ENCODE results near the gene SCUBE3.

Gene SCUBE3

DNA sequence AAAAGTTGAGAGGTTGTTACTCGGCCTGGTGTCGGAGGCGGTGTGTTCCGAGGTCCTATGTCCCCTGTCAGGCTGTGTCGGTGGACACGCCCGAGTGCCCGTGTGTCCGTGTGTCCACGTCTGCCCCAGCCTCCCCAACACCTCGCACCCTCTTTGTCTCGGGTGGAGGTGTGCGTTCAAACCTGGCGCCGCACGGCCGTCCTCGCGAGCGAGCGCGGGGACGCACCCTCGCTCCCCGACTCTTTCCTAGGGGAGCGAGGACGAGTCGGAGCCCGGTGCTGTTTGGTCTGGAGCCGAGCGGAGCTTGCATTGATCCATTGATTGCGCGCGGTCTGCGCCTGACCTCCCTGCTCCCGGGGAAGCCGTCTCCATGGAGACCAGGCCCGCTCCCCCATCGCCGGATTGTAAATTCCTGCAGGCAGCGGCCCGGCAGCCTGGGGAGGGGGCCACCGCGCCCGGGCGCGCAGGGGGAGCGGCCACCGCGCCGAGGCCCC is 411 bp upstream of the SCUBE3 start:
- DNase-seq (ENCODE audit: low read depth), result no peak

DNA sequence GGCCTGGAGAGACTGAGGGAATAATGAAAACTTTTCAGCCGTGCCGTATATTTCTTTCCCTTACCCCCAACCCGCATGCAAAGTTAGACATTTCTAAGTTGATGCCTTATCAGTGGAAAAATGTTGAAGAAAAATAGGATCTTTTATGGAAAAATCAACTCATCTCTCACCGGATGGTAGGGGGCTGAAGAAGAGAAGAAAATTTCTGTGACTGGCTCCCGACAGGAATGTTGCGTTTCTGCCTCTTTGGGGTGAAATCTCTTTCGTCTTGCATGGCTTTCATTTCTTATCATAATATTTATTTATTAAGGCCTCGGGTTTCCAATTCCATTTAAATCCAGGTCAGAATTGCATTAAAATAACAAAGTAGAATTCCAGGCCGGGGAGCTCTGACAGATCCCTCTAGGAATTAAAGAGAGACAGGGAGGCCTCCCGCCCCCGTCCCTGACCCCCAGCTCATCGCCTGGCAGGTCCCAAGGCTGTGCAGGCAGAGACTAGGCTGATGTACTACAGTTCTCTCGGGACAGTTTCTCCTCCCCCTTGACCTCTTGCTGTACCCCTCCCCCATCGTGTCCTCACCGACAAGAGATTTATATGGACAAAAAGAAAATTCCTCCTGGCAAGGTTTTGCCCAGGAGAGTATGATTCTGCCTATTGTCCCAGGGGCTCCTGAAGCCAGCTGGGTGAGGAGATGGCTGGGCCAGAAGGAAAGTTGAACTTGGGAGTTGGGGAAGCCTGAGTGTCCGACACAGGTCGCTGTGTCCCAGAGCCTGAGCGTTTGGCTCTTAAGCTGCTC is 1.3 kb downstream of the SCUBE3 start:
- no peak for DNase-seq (ENCODE audit: low read depth)

DNA sequence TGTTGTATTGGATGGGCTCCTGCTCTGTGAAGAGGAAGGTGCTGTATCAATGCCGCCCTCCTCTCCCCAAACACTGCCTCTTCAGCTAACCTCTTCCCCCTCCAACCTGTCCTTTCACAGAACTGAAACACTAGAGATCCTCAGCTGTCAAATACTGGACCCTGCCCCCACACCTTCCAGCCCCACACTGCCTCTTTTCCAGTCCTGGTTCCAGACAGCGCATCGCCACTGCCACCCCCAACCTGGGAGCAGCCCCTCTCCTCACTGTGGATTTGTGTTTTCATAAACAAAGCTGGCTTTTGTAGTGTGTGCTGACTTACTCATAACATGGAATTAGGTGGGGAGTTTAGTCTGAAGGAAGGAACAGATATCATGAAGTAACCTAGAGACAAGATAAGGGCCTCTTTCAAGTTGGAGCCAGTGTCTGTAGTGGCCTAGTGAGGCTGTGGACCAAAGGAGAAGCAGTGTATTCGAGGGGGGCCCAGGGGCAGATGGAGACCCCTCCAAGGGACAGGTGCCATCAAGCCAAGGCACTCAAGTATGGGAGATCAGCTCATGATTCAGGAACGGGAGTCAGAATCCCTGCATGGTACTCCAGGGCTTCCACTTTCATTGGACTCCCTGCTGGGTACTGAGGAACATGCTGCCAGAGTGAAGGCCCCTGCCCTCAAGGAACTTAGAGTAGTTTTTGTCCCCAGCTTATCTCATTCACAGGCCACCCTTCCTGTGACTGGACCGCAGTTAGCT is 2.1 kb downstream of the SCUBE3 start:
- no peak for DNase-seq (ENCODE audit: low read depth)

DNA sequence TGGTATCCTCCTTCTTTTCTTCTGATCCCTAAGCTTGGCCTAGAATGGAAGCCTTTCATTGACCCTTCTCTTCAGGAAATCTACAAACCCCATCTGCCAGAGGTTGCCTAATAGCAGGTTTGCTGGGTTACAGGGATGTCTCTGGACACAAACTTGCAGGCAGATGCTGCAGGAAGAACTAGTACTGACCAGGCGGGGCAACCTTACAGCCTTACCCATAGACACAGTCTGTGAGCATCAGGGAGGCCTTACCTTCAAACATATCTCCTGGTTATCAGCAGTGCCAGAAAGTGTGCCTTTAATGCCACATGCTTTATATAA is 2.6 kb downstream of the SCUBE3 start:
- no peak for DNase-seq (ENCODE audit: low read depth)

DNA sequence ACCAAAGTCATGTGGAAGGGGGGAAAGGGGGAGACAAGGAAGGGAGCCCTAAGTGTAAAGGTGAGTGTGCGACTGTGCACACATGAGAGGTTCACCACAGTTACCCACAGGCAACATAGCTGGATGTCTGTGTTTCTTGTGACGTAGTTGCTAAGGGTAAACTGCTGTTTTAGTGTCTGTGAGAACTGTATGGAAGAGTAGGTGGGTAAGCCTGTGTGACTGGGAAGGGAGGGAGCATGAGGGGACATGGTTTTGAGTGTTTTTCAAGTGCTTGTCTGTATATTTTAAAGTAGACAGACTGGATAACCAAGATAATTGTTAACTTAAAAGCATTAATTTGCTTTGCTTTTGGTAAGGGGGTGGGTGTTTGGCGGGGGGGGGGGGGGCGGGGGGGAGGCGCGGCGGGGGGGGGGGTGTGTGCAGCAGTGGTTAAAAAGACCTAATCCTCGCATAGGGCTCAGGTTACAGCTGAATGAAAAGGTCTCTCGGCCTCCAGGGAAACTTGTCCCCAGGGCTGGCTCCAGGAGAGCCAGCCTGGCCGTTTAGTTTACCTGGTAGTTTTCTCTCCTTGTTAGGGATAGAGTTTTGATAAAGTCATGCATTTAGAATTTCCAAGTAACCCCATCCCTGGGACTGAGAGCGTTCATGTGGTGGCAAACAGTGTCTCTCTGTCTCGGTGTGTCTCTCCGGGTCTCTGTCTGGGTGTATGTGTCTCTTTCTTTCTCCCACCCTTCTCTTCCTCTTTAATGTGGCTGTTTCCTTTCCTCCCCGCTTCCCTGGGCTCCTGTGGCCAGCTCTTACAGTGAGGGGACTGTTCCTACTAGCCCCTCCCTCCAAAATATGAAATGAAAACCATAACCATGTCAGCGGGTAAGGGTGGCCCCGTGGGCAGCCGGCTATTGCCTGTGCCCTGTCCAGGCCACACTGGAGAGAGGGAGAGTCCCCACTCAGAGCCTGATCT is 3.4 kb downstream of the SCUBE3 start:
- DNase-seq (ENCODE audit: low read depth), result no peak

DNA sequence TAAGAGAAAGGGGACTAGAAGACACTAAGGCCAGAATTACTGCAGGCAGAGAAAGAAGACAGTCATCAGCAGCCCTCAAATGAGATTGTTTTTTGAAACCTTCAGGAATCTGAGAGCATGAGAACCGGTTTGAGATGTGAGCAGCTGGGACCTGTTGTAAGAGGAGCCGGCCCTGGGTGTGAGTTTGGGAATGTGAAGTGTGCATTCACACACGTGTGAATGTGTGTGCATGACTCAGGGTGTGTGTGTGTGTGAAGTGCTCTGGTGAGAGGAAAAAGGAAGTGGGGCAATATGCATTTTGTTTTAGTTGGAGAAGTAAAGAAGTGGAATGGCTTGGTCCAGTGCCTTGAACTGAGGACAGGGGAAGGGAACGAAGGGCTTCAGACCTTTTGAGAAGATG is 4.3 kb downstream of the SCUBE3 start:
- DNase-seq (ENCODE audit: low read depth), result no peak

DNA sequence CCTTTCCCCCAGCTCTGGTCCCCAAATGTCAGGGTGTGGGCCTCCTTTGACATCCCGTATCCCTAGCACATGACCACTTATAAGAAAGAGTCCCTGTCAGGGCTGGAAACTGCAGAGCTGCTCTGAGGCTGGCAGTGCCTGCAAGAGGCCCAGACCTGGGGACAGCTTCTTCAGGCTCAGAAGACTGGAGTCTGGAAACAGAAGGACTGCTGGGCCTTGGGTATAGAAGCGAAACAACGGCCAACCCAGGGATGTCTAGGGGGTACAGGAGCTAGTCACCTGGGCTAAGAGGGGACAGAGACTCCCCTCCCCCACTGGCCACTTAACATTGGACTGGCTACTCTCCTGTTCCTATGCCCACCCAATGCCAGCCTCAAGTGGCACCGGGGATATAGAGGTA is 4.7 kb downstream of the SCUBE3 start:
- no peak for DNase-seq (ENCODE audit: low read depth)

DNA sequence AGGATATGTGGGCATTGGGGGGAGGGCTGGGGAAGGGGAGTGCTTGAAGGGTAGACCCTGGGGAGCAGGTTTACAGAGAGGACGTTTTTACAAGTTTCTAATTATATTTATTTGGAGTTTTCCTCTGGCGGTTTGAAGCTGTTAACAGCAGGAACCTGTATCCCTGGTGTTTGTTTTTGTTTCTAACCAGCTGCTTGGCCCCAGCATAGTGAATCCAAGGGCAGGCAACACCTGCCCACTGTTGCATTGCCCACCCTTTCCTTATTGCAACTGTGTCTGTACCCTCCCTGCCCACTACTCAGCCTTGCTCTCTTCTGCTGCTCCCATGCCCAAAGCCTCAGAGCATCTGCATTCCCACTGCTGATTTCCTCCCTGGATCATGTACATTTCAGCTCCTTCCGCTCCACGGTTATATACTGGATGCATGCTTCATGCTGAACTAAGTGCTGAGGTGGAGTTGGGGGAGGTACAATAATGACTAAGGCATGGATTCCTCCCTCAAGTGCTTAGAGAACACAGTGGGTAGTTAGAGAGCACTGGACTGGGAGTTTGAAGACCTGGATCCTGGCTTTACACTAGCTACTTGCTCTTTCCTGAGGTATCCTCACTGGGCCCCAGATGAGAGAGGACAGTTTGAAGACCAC is 6.0 kb downstream of the SCUBE3 start:
- DNase-seq (ENCODE audit: low read depth), result no peak

DNA sequence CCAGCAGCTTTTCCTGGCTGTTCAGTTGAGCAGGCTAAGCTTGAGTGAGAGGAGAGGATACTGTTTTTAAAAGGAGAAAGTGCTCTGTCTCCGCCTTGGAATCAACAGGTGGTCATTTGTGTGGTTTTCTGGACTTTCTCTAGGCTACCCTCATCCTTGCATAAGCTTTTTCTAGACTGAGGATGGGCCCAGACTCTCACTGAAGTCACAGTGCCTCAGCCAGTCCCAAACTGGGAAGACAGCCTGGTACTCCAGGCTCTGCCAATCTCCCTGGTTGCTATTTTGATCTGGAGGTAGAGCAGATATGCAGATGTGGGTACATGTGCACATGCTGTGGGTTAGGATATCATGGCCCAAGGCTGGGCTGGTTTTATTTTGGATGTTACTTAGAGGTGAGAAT is 7.0 kb downstream of the SCUBE3 start:
- no peak for DNase-seq (ENCODE audit: low read depth)

DNA sequence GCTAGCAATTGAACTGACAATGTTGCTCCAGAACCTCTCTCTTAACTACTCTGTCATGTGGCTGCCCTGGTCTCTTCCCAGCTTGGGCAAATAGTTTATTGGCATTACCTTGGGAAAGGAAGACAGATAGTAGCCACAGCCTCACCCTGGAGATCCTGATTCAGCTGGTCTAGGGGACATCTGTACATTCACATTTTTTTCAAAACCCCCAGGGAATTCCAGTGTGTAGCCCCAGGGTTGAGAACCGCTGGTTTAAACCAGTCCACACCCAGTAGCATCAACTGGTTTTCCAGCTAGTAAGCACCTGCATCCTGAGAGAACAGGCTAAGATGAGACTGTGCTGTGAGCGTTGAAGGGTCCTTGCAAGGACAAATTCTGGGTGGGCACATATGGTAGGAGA is 9.6 kb downstream of the SCUBE3 start:
- no peak for DNase-seq (ENCODE audit: low read depth)

DNA sequence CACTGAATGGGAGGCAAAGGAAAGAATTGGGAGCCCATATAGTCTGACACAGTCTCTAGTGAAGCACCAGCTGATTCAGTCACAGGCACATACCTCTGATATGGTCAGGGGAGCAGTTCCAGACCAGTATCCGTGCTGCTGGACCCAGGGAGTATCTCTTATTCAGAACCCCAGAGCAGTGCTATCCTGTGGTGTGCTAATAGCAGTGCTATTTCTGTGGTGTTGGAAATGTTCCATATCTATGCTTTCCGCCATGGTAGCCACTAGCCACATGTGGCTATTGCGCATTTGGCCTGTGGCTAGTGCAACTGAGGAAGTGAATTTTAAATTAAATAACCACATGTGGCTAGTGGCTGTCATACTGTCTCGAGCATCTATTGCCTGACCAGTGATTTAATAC is 11.0 kb downstream of the SCUBE3 start:
- no peak for DNase-seq (ENCODE audit: low read depth)

DNA sequence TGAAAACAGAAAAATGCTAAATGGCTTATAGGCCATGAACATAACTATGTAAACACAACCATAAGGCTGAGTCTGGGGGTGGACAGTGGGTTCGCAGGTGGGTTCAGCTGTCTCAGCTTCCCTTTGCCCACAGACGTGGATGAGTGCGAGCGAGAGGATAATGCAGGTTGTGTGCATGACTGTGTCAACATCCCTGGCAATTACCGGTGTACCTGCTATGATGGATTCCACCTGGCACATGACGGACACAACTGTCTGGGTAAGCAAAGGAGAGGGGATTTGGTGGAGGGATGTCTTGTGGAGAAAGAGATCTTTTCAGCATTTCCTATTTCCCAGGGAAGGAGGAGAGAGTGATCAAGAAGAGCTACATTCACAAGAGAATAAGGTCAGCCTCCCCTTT is 14.7 kb downstream of the SCUBE3 start:
- DNase-seq (ENCODE audit: low read depth), result no peak

DNA sequence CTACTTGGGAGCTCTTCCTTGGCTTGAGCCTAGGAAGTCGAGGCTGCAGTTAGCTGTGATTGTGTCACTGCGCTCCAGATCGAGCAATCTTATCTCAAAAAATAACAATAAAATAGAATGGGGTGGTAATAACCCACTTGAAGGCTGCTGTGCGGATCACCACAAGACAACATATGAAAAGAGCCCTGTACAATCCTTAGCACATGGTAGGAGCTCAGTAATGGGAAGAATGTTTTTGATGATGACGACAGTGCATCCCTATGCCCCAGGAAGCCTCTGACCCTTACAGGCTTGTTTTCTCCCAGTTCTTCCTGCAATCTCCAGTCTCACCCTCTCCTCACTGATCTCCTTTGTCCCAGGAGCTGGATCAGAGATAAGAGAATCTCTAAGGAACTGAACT is 15.5 kb downstream of the SCUBE3 start:
- DNase-seq (ENCODE audit: low read depth), result no peak

DNA sequence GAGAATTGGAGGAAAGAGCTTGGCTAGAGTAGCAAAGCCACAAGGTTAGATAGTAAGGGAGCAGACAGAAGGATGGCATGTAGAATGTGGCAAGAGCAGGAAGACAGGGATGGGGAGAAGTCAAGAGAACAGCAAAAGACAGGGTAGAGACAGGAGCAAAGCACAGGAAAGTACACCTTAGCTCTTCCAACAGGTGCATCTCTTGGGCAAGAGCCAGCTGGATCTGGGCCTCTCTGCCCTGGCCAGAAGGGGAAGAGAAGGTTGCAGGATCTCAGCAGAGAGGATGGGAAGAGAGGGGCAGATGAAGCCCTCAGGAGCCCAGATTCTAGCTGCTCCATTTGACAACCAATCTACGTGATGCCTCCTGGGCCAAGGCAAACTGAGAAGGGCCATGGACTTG is 16.7 kb downstream of the SCUBE3 start:
- DNase-seq (ENCODE audit: low read depth), result no peak

DNA sequence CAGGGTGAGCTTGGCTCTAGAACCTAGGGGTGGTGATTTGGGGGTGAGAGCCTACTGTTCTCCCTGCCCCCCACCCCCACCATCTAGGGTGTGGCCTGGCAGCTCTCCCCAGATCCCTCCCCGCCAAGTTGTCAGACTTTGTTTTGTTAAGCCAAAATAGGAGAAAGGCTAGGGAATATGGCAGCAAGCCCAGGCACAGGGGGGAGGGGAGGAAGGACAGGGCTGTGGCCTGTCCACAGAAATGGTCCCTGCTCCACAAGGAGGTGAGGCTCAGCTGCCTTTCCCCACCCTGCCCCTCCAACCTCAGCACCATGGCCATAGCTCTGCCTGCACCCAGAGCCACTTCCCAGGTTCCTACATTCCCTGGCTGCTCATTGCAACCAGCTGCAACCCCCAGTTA is 17.2 kb downstream of the SCUBE3 start:
- no peak for DNase-seq (ENCODE audit: low read depth)

DNA sequence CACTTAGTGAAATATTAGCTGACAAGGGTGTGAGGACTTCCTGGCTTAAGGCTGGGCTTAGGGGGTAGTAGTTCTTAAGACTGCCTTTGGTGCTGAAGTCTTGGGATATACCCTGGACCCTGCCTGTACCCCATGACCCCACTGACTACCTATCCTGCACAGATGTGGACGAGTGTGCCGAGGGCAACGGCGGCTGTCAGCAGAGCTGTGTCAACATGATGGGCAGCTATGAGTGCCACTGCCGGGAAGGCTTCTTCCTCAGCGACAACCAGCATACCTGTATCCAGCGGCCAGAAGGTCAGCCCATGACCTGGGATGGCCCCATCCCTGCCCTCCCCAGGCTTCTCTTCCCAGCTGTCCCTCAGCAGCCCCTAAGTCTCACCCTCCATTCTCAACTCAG is 17.8 kb downstream of the SCUBE3 start:
- no peak for DNase-seq (ENCODE audit: low read depth)

DNA sequence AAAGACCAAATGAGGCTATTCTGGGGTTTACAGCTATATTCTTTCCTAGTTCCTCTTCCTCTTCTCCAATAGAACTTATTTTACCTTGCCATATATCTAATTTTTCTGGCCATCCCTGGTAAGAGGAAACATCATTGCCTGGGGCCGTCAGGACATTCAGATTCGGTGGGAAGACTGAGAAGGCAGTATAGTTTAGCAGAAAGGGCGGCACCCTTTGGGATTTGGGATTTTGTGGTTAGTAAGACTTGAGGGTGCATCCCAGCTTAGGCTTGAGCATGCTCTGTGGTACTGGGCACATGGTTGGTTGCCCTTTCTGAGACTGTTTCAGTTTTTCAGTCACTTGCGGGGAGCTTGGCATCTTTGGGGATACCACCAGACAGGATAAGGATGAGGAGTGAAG is 21.1 kb downstream of the SCUBE3 start:
- DNase-seq (ENCODE audit: low read depth), result no peak

DNA sequence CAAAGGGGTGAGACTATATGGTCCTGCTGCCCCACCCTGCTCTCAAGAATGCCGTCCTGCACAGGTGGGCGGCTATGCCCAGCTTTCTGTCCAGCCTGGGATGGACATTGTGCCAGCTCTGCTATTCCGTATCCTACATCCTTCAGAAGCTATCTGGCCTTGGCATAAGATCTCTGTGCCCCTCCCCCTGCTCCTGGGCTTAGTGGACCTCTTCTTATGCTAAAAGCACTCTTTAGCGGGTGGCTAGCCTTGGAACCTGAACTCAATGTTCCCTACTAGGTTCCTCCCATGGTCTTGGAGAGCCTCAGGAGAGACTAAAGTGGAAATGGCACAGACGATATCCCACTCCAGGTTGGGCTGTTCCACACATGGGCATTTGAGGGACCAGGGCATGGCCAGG is 22.5 kb downstream of the SCUBE3 start:
- no peak for DNase-seq (ENCODE audit: low read depth)

DNA sequence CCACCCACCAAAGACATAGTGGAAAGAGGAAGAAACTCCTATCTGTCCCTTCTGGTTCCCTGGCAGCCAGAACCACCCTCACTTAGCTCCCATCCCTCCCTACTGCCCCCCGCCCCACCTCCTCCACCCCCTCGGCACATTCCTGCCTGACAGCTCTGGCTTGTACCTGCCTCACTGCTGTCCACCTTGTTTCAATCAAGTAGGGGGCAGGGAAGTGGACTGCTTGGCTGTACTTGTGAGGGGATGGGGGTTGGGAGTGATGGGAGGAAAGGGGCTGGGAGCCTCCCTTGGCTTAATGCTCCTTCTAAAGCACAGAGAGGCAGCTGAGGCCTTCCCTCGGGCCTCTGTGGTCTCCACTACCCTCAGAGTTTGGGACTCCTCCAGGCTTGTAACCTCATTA is 23.7 kb downstream of the SCUBE3 start:
- DNase-seq (ENCODE audit: low read depth), result no peak

DNA sequence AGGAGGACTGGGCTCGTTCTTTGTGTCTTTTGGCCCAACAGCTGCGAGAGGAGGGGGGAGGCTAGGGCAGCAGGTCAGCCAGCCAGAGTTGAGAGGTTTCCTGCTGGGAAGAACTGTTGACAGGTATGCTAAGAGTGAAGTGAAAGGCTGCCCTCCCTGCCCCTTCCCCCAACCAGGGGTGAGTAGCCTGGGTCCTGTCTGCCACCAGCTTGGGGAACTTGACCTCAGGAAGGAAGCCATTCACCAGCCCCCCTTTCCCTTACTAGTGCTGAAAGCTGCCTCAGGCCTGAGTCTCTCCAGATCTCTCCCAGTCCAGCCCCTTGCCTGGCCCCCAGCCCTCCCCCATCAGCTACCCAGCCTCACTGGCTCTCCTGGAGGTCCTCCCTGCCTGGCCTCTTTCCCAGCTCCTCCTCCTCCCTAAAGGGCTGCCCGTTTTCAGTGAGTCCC is 25.1 kb downstream of the SCUBE3 start:
- DNase-seq (ENCODE audit: low read depth), result no peak

DNA sequence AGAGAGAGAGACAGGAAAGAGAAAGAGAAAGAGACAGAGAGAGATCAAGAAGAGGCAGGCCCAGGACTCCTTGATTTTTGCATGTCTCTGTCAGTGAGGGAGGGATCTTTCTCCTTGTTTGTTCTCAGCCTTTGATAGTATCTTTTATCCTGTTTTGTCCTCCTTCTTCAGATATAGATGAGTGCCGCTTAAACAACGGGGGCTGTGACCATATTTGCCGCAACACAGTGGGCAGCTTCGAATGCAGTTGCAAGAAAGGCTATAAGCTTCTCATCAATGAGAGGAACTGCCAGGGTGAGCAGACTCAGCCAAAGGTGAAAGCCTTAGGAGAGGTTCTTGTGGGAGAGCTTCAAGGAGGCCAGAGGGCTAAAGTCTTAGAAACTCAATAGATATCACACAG is 25.8 kb downstream of the SCUBE3 start:
- no peak for DNase-seq (ENCODE audit: low read depth)
